Measurements from ENCODE around the gene DHRSX.
"Not testable (repeated sequence)": the region's sequence is repeated elsewhere in the genome, so short reads cannot be mapped to it uniquely, and the experiment has no call there.

The DHRSX gene

GRCh38 chrX:2471641-2472040 is 29.1 kb downstream of the DHRSX start:
- DNase-seq = no peak

DNA sequence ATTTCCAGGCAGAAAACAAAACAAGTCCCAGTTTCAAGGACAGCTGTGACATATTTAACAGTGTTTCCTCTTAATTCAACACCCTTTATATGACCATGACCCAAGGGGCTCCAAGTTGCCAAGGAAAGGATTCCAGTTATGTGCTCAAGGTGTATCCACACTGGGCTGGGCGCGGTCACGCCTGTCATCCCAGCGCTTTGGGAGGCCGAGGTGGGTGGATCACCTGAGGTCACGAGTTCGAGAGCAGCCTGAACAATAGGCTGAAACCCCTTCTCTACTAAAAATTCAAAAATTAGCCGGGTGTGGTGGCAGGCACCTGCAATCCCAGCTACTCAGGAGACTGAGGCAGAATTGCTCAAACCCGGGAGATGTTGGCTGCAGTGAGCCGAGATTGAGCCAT is 29.6 kb downstream of the DHRSX start:
- not testable (repeated sequence) for DNase-seq

DNA sequence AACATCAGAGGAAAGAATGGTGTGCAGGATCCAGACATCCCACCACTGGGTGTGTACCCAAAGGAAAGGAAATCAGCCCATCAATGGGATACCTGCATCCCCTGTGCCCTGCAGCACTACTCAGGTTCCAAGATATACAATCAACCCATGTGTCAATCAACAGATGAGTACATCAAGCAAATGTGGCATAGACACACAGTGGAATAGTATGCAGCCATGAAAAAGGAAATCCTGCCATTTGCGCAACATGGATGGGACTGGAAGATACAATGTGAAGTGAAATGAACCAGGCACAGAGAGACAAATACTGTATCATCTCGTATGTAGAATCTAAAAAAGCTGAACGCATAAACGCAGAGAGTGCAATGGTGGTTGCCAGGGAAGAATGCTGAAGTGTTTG is 30.9 kb downstream of the DHRSX start:
- DNase-seq = not testable (repeated sequence)

DNA sequence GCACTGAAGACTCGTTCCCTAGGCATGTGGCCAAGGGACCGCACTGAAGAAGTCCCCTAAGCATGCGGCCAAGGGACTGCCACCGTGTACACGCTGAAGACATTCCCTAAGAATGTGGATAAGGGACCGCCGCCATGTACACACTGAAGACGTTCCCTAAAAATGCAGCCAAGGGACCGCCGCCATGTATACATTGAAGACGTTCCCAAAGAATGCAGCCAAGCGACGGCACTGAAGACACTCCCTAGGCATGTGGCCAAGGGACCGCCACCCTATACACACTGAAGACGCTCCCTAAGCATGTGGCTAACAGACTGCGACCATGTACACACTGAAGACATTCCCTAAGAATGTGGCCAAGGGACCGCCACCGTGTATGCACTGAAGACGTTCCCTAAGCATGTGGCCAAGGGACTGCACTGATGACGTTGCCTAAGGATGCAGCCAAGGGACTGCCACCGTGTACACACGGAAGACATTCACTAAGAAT is 31.5 kb downstream of the DHRSX start:
- no peak for DNase-seq

DNA sequence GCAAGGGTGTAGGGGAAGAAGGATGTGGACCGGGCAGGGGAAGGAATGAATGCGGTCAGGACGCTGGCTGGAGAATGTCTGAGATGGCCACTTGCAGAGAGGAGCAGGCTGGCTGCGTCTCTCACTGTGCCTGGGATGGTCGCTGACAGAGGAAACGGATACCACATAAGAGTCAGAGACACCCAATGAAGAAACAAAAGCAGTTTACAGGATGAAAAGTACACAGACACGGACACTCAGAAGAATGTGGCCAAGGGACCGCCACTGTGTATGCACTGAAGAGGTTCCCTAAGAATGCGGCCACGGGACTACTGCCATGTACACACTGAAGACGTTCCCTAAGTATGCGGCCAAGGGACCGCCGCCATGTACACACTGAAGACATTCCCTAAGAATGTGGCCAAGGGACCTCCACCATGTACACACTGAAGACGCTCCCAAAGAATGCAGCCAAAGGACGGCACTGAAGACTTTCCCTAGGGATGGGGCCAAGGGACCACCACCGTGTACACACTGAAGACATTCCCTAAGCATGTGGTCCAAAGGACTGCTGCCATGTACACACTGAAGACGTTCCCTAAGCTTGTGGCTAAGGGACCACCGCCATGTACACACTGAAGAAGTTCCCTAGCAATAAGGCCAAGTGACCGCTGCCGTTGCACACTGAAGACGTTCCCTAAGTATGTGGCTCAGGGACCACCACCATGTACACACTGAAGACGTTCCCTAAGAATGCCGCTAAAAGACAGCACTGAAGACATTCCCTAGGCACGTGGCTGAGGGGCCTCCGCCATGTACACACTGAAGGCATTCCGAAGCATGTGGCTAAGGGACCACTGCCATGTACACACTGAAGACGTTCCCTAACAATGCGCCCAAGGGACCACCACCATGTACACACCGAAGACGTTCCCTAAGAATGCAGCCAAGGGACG is 32.2 kb downstream of the DHRSX start:
- DNase-seq = no peak

GRCh38 chrX:2466876-2467656 is 33.7 kb downstream of the DHRSX start:
- DNase-seq = no peak

- DNase-seq = no peak
Observed at GRCh38 chrX:2464677-2465166, 36.1 kb downstream of the DHRSX start.

- DNase-seq = no peak
Observed at GRCh38 chrX:2463973-2464676, 36.7 kb downstream of the DHRSX start.

- DNase-seq = not testable (repeated sequence)
Observed at GRCh38 chrX:2463481-2463880, 37.3 kb downstream of the DHRSX start.

DNA sequence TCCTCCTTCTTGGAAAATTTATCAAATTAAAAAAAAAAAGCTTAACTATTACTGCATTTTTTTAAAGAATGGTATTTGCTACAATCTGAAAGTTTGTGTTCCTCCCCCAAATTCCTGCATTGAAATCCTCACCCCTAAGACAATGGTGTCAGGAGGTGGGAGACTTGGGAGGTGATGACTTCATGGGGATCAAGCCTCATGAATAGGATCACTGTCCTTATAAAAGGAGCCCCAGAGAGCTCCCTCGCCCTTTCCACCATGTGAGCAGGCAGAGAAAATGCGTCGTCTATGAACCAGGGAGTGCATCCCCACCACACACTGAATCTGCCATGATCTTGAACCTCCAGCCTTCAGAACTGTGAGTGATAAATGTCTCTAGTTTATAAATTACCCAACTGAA is 38.0 kb downstream of the DHRSX start:
- DNase-seq = no peak

GRCh38 chrX:2462074-2462473 is 38.7 kb downstream of the DHRSX start:
- no peak for DNase-seq

DNA sequence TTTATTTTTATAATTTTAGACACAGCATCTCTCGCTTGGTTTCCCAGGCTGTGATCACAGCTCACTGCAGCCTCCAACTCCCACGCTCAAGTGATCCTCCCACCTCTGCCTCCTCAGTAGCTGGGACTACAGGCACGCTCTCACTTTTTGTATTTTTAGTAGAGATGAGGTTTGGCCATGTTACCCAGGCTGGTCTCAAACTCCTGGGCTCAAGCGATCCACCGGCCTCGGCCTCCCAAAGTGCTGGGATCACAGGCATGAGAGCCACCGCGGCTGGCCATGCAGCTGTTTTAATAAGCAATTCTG is 39.1 kb downstream of the DHRSX start:
- no peak for DNase-seq

- DNase-seq = not testable (repeated sequence)
Observed at GRCh38 chrX:2460821-2461710, 39.7 kb downstream of the DHRSX start.

GRCh38 chrX:2460048-2460447 is 40.7 kb downstream of the DHRSX start:
- DNase-seq = not testable (repeated sequence)

- DNase-seq = no peak
Observed at GRCh38 chrX:2458309-2458708, 42.5 kb downstream of the DHRSX start.

GRCh38 chrX:2457289-2458133 is 43.3 kb downstream of the DHRSX start:
- no peak for DNase-seq

GRCh38 chrX:2456091-2456490 is 44.7 kb downstream of the DHRSX start:
- DNase-seq = not testable (repeated sequence)

- not testable (repeated sequence) for DNase-seq
Observed at GRCh38 chrX:2454620-2455019, 46.2 kb downstream of the DHRSX start.

GRCh38 chrX:2452799-2453198 is 48.0 kb downstream of the DHRSX start:
- no peak for DNase-seq

DNA sequence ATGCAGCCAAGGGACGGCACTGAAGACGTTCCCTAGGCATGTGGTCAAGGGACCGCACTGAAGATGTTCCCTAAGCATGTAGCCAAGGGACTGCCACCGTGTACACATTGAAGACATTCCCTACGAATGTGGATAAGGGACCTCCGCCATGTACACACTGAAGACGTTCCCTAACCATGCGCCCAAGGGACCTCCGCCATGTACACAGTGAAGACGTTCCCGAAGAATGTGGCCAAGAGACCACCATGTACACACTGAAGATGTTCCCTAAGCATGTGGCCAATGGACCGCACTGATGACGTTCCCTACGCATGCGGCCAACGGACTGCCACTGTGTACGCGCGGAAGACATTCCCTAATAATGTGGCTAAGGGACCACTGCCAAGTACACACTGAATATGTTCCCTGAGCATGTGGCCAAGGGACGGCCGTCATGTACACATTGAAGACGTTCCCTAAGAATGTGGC is 48.4 kb downstream of the DHRSX start:
- DNase-seq = no peak

Data from GOT3 (cell line).